Ovary (tissue), 3 donors: ENCODE data around the gene EEF2K.

Experiments used
- EP300 ChIP-seq: sonication (generic); formaldehyde crosslinking; IDR thresholded peaks from one replicate; pipeline ENCODE4 v1.6.1; 2017; ENCODE audit warnings: antibody characterized with exemption
- POLR2A ChIP-seq: fragments of 450-650 bp; IDR thresholded peaks from one replicate; pipeline ENCODE4 v1.6.1; 2017; ENCODE audit warnings: antibody characterized with exemption, mild to moderate bottlenecking, moderate library complexity
- TF ChIP-seq, protein P1 (sequence below), 3 donors: fragments of 450-650 bp in 2 of 3; fragments of 200-600 bp in 1 of 3; IDR thresholded peaks; one replicate each; pipeline versions ENCODE4 v1.5.1 to v1.8.0; 2016 to 2022; ENCODE audit warnings: antibody characterized with exemption in 3 of 3, mild to moderate bottlenecking in 1 of 3
- donor health status: DM: no; HTN: no; CAD: no.

DNA sequence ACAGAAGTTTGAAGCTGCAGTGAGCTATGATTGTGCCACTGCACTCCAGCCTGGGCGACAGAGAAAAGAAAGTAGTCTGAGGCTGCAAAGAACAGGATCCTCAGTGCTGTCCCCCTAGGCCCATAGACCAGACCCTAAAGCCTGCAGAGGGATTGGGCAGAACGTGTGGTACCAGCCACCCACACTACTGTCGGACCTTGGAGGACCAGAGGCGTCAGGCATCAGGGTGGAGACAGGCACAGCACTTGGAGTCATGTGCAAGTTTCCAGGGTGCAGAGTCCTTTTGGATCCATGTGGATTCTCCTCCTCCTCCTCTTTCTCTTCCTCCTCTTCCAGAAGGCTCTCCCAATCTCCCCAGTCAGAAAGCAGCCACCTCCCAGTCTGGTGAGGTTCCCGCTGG is 41.6 kb upstream of the EEF2K start:
- TF ChIP-seq, protein P1, sequence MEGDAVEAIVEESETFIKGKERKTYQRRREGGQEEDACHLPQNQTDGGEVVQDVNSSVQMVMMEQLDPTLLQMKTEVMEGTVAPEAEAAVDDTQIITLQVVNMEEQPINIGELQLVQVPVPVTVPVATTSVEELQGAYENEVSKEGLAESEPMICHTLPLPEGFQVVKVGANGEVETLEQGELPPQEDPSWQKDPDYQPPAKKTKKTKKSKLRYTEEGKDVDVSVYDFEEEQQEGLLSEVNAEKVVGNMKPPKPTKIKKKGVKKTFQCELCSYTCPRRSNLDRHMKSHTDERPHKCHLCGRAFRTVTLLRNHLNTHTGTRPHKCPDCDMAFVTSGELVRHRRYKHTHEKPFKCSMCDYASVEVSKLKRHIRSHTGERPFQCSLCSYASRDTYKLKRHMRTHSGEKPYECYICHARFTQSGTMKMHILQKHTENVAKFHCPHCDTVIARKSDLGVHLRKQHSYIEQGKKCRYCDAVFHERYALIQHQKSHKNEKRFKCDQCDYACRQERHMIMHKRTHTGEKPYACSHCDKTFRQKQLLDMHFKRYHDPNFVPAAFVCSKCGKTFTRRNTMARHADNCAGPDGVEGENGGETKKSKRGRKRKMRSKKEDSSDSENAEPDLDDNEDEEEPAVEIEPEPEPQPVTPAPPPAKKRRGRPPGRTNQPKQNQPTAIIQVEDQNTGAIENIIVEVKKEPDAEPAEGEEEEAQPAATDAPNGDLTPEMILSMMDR (IDR thresholded peaks at IDR 0.05) = no peak
- TF ChIP-seq POLR2A (no peak), EP300 (no peak)
